ENCODE data around the gene LPP.
"Not testable (repeated sequence)": the region's sequence is repeated elsewhere in the genome, so short reads cannot be mapped to it uniquely, and the experiment has no call there.

The LPP gene

GRCh38 chr3:188404701-188405100, 250.7 kb downstream of the LPP start:
- DNase-seq (ENCODE audit: low read depth): no peak

DNA sequence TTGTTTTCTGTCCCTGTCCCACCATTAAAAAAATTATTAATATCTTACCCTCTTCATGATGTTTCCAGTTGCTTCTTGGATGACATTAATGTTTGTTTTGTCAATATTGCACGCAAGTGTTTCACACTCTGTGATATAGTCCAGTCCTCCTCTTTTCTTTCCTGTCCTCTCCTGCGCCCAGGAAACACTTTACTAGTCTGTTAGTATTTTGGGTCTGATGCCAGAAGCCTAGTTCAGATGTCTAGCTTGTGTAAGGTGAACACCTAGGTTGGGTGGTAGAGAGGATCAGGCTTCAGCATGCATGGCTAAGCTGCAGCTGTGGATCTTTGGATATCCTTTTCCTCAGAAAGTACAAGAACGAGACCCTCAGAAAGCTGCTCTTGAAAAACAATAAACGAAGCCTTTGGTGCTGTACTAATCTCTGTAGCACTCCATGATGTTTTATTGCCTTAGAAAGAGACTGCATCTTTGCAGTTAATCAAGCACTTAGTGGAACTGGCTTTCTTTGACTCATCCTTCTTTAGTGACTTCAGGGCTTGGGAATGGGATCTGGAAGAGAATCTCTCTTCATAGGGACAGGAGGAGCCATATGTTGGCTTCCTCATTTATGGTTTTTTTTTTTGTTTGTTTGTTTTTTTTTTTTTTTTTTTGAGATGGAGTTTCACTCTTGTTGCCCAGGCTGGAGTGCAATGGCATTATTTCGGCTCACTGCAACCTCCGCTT, 253.4 kb downstream of the LPP start:
- DNase-seq (ENCODE audit: low read depth): no peak

DNA sequence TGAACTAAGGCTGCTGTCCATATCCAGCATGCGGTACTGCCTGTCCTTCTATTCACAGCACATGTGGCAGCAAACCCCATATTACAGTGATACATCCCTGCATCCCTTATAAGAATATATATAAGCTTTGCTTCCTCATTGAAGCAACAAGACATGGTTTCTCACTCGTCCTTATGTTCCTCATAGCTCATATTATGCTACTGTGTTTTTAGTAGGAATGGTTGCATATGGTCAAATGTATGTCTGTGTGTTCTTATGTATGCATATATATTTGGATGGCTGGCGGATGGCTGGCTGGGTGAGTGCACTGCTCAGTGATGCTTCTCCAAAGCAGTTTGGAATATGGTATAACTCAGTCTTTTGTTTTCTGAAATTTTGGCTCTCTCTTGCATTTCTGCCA, 254.9 kb downstream of the LPP start:
- no peak for DNase-seq (ENCODE audit: low read depth)

- no peak for DNase-seq (ENCODE audit: low read depth)
These were observed 257.8 kb downstream of the LPP start for GRCh38 chr3:188411750-188412149.

- no peak for DNase-seq (ENCODE audit: low read depth)
These were observed 261.2 kb downstream of the LPP start for GRCh38 chr3:188415196-188415595.

- DNase-seq (ENCODE audit: low read depth): no peak
These were observed 262.1 kb downstream of the LPP start for GRCh38 chr3:188416041-188416440.

DNA sequence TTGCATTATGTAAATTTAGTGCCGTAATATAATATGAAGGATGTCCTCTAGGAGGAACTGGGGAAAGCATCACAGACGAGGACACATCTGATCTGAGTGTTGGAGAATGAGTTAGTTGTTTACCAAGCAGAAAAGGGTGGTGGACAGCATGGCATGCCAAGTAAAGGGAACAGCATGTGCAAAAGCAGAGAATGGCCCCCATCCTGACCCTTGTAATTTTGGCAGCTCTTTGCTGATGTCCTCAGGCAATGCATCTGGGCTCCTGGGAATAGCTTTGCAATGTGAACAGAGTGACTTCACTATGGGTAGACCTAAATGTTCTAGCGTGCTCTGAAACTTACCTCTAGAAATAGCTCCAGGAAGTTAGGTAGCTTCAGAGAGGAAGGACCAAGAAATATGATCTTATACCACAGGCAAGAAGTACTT, 263.3 kb downstream of the LPP start:
- DNase-seq (ENCODE audit: low read depth): no peak

GRCh38 chr3:188417766-188418165, 263.8 kb downstream of the LPP start:
- DNase-seq (ENCODE audit: low read depth): no peak

GRCh38 chr3:188421151-188421821, 267.3 kb downstream of the LPP start:
- DNase-seq (ENCODE audit: low read depth): no peak

- no peak for DNase-seq (ENCODE audit: low read depth)
These were observed 268.0 kb downstream of the LPP start for GRCh38 chr3:188421836-188422540.

GRCh38 chr3:188427981-188428380, 274.0 kb downstream of the LPP start:
- not testable (repeated sequence) for DNase-seq (ENCODE audit: low read depth)

- DNase-seq (ENCODE audit: low read depth): no peak
These were observed 277.1 kb downstream of the LPP start for GRCh38 chr3:188431040-188431439.

GRCh38 chr3:188431553-188431952, 277.6 kb downstream of the LPP start:
- DNase-seq (ENCODE audit: low read depth): no peak

- no peak for DNase-seq (ENCODE audit: low read depth)
These were observed 279.0 kb downstream of the LPP start for GRCh38 chr3:188432802-188433520.

DNA sequence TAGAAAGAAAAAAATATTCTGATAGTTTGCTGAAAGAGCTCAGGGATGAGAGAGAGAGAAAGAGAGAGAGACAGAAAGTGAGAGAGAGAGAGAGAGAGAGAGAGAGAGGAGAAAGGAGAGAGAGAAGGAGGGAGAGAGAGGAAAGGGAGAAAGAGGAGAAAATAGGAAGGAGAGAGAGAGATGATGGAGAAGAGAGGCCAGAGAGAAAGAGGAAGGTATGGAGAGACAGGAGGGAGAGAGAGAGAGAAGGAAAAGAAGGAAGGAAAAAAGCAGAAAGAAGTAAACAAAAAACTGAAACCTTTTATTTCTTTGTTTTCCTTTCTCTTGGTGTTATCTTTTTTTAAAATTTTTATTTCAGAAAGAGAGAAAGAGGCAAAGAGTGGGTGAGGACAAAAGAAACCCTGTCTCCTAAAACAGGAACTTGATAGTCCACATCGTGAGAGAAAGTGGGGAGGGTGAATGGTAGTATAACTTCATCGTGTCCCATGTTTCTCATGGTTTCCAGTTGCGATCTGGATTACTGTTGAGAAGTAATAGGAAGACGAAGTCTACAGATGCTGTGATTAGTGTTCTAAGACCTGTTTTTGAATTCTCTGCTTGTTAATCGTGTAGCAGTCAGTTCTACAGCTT, 279.7 kb downstream of the LPP start:
- DNase-seq (ENCODE audit: low read depth): no peak

GRCh38 chr3:188434594-188434993, 280.6 kb downstream of the LPP start:
- no peak for DNase-seq (ENCODE audit: low read depth)

DNA sequence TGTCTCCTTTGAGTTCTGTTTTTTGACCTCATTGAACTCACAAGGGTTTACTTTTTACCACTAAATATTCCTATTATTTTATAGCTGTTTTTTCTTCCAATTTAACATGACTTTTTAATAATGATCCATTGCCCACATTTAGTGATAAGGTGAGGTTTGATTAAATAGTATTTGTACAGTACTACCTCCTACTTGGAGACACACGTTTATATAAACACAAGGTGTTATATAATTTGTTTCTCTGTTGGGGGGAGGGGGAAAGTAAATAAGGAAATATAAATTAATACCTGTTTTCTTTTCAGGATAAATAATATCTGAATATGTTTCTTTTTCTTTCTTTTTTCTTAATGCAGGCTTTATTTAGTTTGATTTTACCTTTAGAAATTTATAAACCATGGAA, 281.3 kb downstream of the LPP start:
- no peak for DNase-seq (ENCODE audit: low read depth)

DNA sequence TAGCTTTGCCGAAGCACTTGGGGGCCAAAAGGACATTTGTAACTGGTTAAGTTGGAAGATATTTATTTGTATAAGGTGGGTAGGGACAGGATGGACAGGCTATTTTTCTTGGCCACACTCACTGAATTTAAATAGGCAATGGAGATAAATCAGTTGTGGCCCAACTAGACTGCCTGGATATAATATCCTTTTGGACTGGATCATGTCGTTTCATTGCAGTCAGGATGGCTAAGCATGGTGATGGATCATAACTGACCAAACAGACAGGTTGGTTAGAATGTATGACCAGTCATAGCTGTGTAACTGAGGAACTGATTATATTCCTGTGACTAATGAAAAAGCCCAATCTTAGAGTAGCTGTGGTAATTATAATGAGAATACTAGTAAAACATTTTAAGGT, 284.0 kb downstream of the LPP start:
- no peak for DNase-seq (ENCODE audit: low read depth)

DNA sequence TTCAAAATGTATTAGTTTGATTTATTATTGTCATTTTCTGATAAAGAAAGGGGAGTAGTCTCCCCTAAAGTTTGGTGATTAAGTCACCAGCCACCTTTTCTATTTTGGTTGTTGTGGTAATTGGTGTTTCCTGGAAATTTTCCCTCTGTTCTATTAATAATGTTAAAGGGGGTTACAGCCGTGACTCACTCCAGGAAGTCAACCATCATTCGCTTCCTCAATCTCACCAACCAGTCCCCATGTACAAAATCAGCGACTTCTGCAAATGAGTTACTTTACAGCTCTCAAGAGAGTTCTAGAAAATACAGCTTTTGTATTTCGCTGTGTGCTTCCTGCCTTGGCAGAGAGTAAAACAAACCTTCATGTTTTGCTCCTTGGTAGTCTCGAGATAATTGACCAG, 285.1 kb downstream of the LPP start:
- DNase-seq (ENCODE audit: low read depth): no peak

GRCh38 chr3:188440340-188440972, 286.5 kb downstream of the LPP start:
- DNase-seq (ENCODE audit: low read depth): no peak

GRCh38 chr3:188442430-188442829, 288.5 kb downstream of the LPP start:
- no peak for DNase-seq (ENCODE audit: low read depth)

DNA sequence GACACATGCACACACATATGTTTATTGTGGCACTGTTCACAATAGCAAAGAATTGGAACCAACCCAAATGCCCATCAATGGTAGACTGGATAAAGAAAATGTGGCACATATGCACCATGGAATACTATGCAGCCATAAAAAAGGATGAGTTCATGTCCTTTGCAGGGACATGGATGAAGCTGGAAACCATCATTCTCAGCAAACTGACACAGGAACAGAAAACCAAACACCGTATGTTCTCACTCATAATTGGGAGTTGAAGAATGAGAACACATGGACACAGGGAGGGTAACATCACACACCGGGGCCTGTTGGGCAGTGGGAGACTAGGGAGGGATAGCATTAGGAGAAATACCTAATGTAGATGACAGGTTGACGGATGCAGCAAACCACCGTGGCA, 291.2 kb downstream of the LPP start:
- not testable (repeated sequence) for DNase-seq (ENCODE audit: low read depth)

All from stimulated activated CD8-positive, alpha-beta memory T cell treated with anti-CD3 and anti-CD28 coated beads, Interleukin-7, amount 100 ng/mL, for 24 hours (primary cell).